WI38 (cell line): Measurements from ENCODE around the gene KRT6A.
"Not testable (repeated sequence)": the region's sequence is repeated elsewhere in the genome, so short reads cannot be mapped to it uniquely, and the experiment has no call there.

Source experiments
- H3K4me3 ChIP-seq: 2 replicates; pipeline ENCODE4 v1.5.1; 2011; ENCODE audit warnings: low read depth, mild to moderate bottlenecking, control low read depth, low read length
- CTCF ChIP-seq: IDR thresholded peaks from 2 replicates; pipeline ENCODE4 v1.5.1; 2012; ENCODE audit warnings: low read depth, mild to moderate bottlenecking, control low read depth, low read length

Gene KRT6A

GRCh38 chr12:52455821-52456220 is 37.2 kb downstream of the KRT6A start:
- no peak overlapping the region for H3K4me3 ChIP-seq
- TF ChIP-seq CTCF, result no peak

GRCh38 chr12:52454411-52455201 is 38.5 kb downstream of the KRT6A start:
- H3K4me3 ChIP-seq, result no peak overlapping the region
- no peak for TF ChIP-seq CTCF

GRCh38 chr12:52452101-52452500 is 41.0 kb downstream of the KRT6A start, which contains the start of gene KRT6B:
KRT6B (minus strand) TSS chr12:52452146; CDS start chr12:52452078, 68 bp downstream.
- no peak within 1 kb of the TSS for H3K4me3 ChIP-seq
- TF ChIP-seq CTCF, result no peak

GRCh38 chr12:52448228-52448627 is 44.8 kb downstream of the KRT6A start:
- no peak overlapping the region for H3K4me3 ChIP-seq
- TF ChIP-seq CTCF, result no peak

GRCh38 chr12:52447196-52447595 is 45.9 kb downstream of the KRT6A start:
- H3K4me3 ChIP-seq, result not testable (repeated sequence)

- no peak overlapping the region for H3K4me3 ChIP-seq
- TF ChIP-seq CTCF, result no peak
These were observed 46.6 kb downstream of the KRT6A start for GRCh38 chr12:52446367-52447045.

GRCh38 chr12:52445876-52446275 is 47.2 kb downstream of the KRT6A start:
- TF ChIP-seq CTCF, result no peak
- H3K4me3 ChIP-seq, result no peak overlapping the region
